ENCODE measurements around the gene HOXD1. TPM values are rescaled to one million over a fixed set of nuclear protein-coding genes. Genes with fewer than 3 reads are reported as not detected.

Gene HOXD1
- total and polyA plus RNA-seq, 2 of the 4 experiments (the other 2 are of a cell fraction), result not detected

- Histone ChIP-seq H3K27ac (ENCODE audit: insufficient read depth, low read length) (no peak overlapping the region), H3K4me1 (ENCODE audit: control insufficient read depth, insufficient read depth, low read length) (peaks cover 2% of the 10 kb centered on the region; the same call in 1 of the 2 replicates), H2BK120ac (ENCODE audit: low read depth, low read length) (no peak overlapping the region), H3K4ac (ENCODE audit: low read depth, low read length) (no peak overlapping the region), H2BK15ac (ENCODE audit: low read depth, low read length) (no peak overlapping the region), H3K4me2 (ENCODE audit: low read depth, low read length) (no peak overlapping the region), H3K9me1 (ENCODE audit: insufficient read depth, low read length) (no peaks in the 10 kb centered on the region), H4K8ac (ENCODE audit: low read depth in 2 of 2, low read length in 2 of 2) (no peak overlapping the region), H4K20me1 (ENCODE audit: insufficient read depth, low read length) (no peaks in the 10 kb centered on the region), H3K9me3 (ENCODE audit: control insufficient read depth, insufficient read depth, low read length) (peaks cover 11% of the 10 kb centered on the region), H3K14ac (replicated peaks; ENCODE audit: low read depth, low read length) (no peak overlapping the region), H4K5ac (ENCODE audit: low read depth, low read length) (no peak overlapping the region), H3K23ac (ENCODE audit: low read depth, low read length) (no peak overlapping the region), H2AK9ac (replicated peaks; ENCODE audit: low read depth, low read length, poor library complexity) (no peak overlapping the region), H3K27me3 (ENCODE audit: control insufficient read depth, insufficient read depth, low read length) (peaks cover 50% of the 10 kb centered on the region), H2AK5ac (ENCODE audit: low read depth, low read length) (no peak overlapping the region), H3K56ac (ENCODE audit: extremely low read depth, insufficient read depth, low read length) (no peak overlapping the region), H3K36me3 (ENCODE audit: control insufficient read depth, insufficient read depth, low read length) (no peaks in the 10 kb centered on the region), H2BK5ac (ENCODE audit: low read depth, low read length, poor library complexity, severe bottlenecking) (no peak overlapping the region), H2BK20ac (ENCODE audit: low read depth, low read length) (no peak overlapping the region), H3K79me1 (ENCODE audit: low read depth in 1 of 2, low read length in 2 of 2) (no peaks in the 10 kb centered on the region), H2AFZ (replicated peaks; ENCODE audit: low read length, poor library complexity) (no peak overlapping the region), H4K91ac (ENCODE audit: insufficient read depth, low read depth, low read length) (no peak overlapping the region), H3K18ac (ENCODE audit: low read depth, low read length) (no peak overlapping the region), H3K4me3 (ENCODE audit: insufficient read depth, low read depth, low read length) (no peak overlapping the region), H3K9ac (ENCODE audit: low read depth, low read length) (no peak overlapping the region)
- no TSS peak for BruUV-seq (replicated peaks)
- TF ChIP-seq MAZ (IDR thresholded peaks at IDR 0.05; ENCODE audit: borderline replicate concordance, low read depth, low read length) (no peak), RFX5 (IDR thresholded peaks at IDR 0.05; ENCODE audit: low read depth, low read length) (no peak), CTCF (conservative IDR thresholded peaks at IDR 0.05; ENCODE audit: low read depth, low read length) (no peak), MXI1 (IDR thresholded peaks at IDR 0.05; ENCODE audit: borderline replicate concordance, low read depth, low read length) (no peak), NFE2L2 (IDR thresholded peaks at IDR 0.05; ENCODE audit: low read depth, low read length) (no peak), SMC3 (IDR thresholded peaks at IDR 0.05; ENCODE audit: low read depth, low read length) (no peak), MAFK (IDR thresholded peaks at IDR 0.05; ENCODE audit: low read depth, low read length) (no peak), POLR2A (IDR thresholded peaks at IDR 0.05; ENCODE audit: low read depth, low read length) (no peak), CHD1 (IDR thresholded peaks at IDR 0.05; ENCODE audit: low read depth, low read length) (no peak)
- TF ChIP-seq, protein P1, sequence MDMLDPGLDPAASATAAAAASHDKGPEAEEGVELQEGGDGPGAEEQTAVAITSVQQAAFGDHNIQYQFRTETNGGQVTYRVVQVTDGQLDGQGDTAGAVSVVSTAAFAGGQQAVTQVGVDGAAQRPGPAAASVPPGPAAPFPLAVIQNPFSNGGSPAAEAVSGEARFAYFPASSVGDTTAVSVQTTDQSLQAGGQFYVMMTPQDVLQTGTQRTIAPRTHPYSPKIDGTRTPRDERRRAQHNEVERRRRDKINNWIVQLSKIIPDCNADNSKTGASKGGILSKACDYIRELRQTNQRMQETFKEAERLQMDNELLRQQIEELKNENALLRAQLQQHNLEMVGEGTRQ (IDR thresholded peaks at IDR 0.05; ENCODE audit: low read depth, low read length), result no peak
- ChIA-PET CTCF (no interaction called here), POLR2A (ENCODE audit: unreplicated experiment) (no interaction called here)
- in situ Hi-C loops (cut with MboI; ENCODE audit: low sequenced_read_pairs), result no loop called here
- no CpG with 5 or more reads among the region's 2 CpGs for WGBS, 2 experiments (ENCODE audit: extremely low coverage in 2 of 2, insufficient read length in 1 of 2)
- dilution Hi-C loops (cut with HindIII; ENCODE audit: low sequenced_read_pairs, unreplicated experiment), result no loop called here
- intact Hi-C loops (cut with micrococcal nuclease), result no loop called here
- DNase-seq (no peak), ATAC-seq (ENCODE audit: low read depth) (no peak)
Measured at GRCh38 chr2:176186024-176186423, 2.4 kb upstream of the HOXD1 start.

All from IMR-90 (cell line).